SK-N-SH (cell line): ENCODE measurements around the gene SUFU. TPM values are rescaled to one million over a fixed set of nuclear protein-coding genes. Genes with fewer than 3 reads are reported as not detected.

Experiments
- CTCF ChIA-PET: fragments of 300-600, 350-600 bp; formaldehyde crosslinking; extraction: SDS; loops from one replicate; lab custom pipeline; 2021; lab: Yijun Ruan, JAX
- POLR2A ChIA-PET: fragments of 350-600 bp; sonication (Branson Sonifier 250); formaldehyde crosslinking; extraction: SDS; loops from one replicate; lab custom pipeline; 2020; ENCODE audit warnings: antibody characterized with exemption, inconsistent platforms; lab: Yijun Ruan, JAX
- DNase-seq: peaks from one replicate; pipeline ENCODE4 v3.0.0; 2012
- H2AFZ ChIP-seq: fragments of 200-600 bp; sonication (generic); 2 replicates; pipeline ENCODE4 v1.8.1; 2016; ENCODE audit warnings: antibody characterized with exemption, mild to moderate bottlenecking, low read depth
- H3F3A ChIP-seq: fragments of 200-600 bp; sonication (generic); replicated peaks from 2 replicates; pipeline ENCODE3; 2016; ENCODE audit warnings: antibody characterized with exemption, mild to moderate bottlenecking; ENCODE audit not compliant: insufficient read depth
- H3K27ac ChIP-seq, 2 experiments: fragments of 200-500 bp in 1 of 2; fragments of 200-600 bp in 1 of 2; sonication (Bioruptor generic) in 1 of 2; sonication (generic), shearing (Covaris generic) in 1 of 2; 2 replicates each; pipeline versions ENCODE4 v1.5.1 to v1.6.1; 2014 to 2016; ENCODE audit warnings: low read depth in 2 of 2, inconsistent platforms in 1 of 2, low read length in 1 of 2, mild to moderate bottlenecking in 1 of 2, mixed read lengths in 1 of 2
- H3K27me3 ChIP-seq: fragments of 200-600 bp; sonication (generic), shearing (Covaris generic); 2 replicates; pipeline ENCODE4 v1.6.1; 2016; ENCODE audit warnings: mixed run types; ENCODE audit not compliant: insufficient read depth
- H3K36me3 ChIP-seq, 2 experiments: fragments of 200-500 bp in 1 of 2; fragments of 200-600 bp in 1 of 2; sonication (Bioruptor generic) in 1 of 2; sonication (generic) in 1 of 2; replicated peaks in 1 of 2; 2 replicates each; pipeline versions ENCODE3 to v1.5.1; 2014 to 2016; ENCODE audit warnings: low read length in 1 of 2, mild to moderate bottlenecking in 1 of 2; ENCODE audit not compliant: insufficient read depth in 2 of 2, control insufficient read depth in 1 of 2
- H3K4me1 ChIP-seq, 2 experiments: fragments of 200-500 bp in 1 of 2; fragments of 200-600 bp in 1 of 2; sonication (Bioruptor generic) in 1 of 2; sonication (generic), shearing (Covaris generic) in 1 of 2; 2 replicates each; pipeline versions ENCODE4 v1.5.1 to v1.6.1; 2014 to 2016; ENCODE audit warnings: low read depth in 1 of 2, low read length in 1 of 2, mixed run types in 1 of 2; ENCODE audit not compliant: insufficient read depth in 2 of 2, control insufficient read depth in 1 of 2
- H3K4me2 ChIP-seq: fragments of 200-600 bp; sonication (generic), shearing (Covaris generic); 2 replicates; pipeline ENCODE4 v1.6.1; 2017; ENCODE audit warnings: mixed run types
- H3K4me3 ChIP-seq, 2 experiments: fragments of 200-500 bp in 1 of 2; fragments of 200-600 bp in 1 of 2; sonication (Bioruptor generic) in 1 of 2; sonication (generic), shearing (Covaris generic) in 1 of 2; 2 replicates each; pipeline versions ENCODE4 v1.5.1 to v1.8.1; 2014 to 2016; ENCODE audit warnings: low read depth in 2 of 2, inconsistent platforms in 1 of 2, low read length in 1 of 2, mild to moderate bottlenecking in 1 of 2, mixed read lengths in 1 of 2, moderate library complexity in 1 of 2
- H3K79me2 ChIP-seq: fragments of 200-600 bp; sonication (generic); 2 replicates; pipeline ENCODE4 v1.8.1; 2017; ENCODE audit warnings: mild to moderate bottlenecking; ENCODE audit not compliant: insufficient read depth
- H3K9ac ChIP-seq: fragments of 200-600 bp; sonication (generic); 2 replicates; pipeline ENCODE4 v1.6.1; 2017; ENCODE audit warnings: mixed run types
- H3K9me2 ChIP-seq: fragments of 200-600 bp; sonication (generic); 2 replicates; pipeline ENCODE4 v1.6.1; 2017; ENCODE audit warnings: mixed run types
- H3K9me3 ChIP-seq: fragments of 200-600 bp; sonication (generic); 2 replicates; pipeline ENCODE4 v1.6.1; 2017; ENCODE audit warnings: mixed run types, mild to moderate bottlenecking, moderate library complexity
- H4K20me1 ChIP-seq: fragments of 200-600 bp; sonication (generic); 2 replicates; pipeline ENCODE4 v1.6.1; 2017; ENCODE audit warnings: mild to moderate bottlenecking, mixed run types; ENCODE audit not compliant: insufficient read depth
- CTCF ChIP-seq: fragments of 200-600 bp; sonication (generic); IDR thresholded peaks from 2 replicates; pipeline ENCODE4 v1.6.1; 2017; ENCODE audit warnings: antibody characterized with exemption, mild to moderate bottlenecking, moderate library complexity
- ELF1 ChIP-seq: IDR thresholded peaks from 2 replicates; pipeline ENCODE4 v1.4.0; 2012
- EP300 ChIP-seq, 2 experiments: IDR thresholded peaks; 2 replicates each; pipeline versions ENCODE4 v1.4.0 to v1.6.1; 2012; ENCODE audit warnings: borderline replicate concordance in 1 of 2, low read depth in 1 of 2, low read length in 1 of 2
- FOXM1 ChIP-seq: IDR thresholded peaks from 2 replicates; pipeline ENCODE4 v1.4.0; 2012; ENCODE audit warnings: low read depth, mild to moderate bottlenecking
- JUND ChIP-seq: IDR thresholded peaks from 2 replicates; pipeline ENCODE4 v1.4.0; 2012
- NFIC ChIP-seq: IDR thresholded peaks from 2 replicates; pipeline ENCODE4 v1.4.0; 2012; ENCODE audit warnings: borderline replicate concordance
- RCOR1 ChIP-seq: fragments of 150-350 bp; IDR thresholded peaks from 2 replicates; pipeline ENCODE4 v1.6.1; 2017; ENCODE audit warnings: antibody characterized with exemption, low read length
- REST ChIP-seq: IDR thresholded peaks from 2 replicates; pipeline ENCODE4 v1.6.1; 2012; ENCODE audit warnings: mild to moderate bottlenecking, low read depth, low read length, moderate library complexity
- TCF12 ChIP-seq: IDR thresholded peaks from 2 replicates; pipeline ENCODE4 v1.4.0; 2012
- WGBS: methylation state at CpG from one replicate; pipeline ENCODE4 v1.1.6; 2017; ENCODE audit warnings: low lambda C conversion rate; 5-methylcytosine and 5-hydroxymethylcytosine counted together
- polyA plus RNA-seq, 3 experiments: library from polyadenylated mRNA; depleted of rRNA; stranded (reverse); fragments of >200 nt; gene quantifications; 2 replicates each; pipeline ENCODE4 v1.2.3, GENCODE V29; 2012

SUFU gene
- polyA plus RNA-seq, 1 of the 3 experiments (the other 2 are of a cell fraction): 5.7 TPM

- CTCF ChIA-PET: interaction anchor here (1.5 kb wide), 1 partner anchor 64 kb away, joined by 6 read pairs; no protein-coding TSS in a partner anchor
- Histone ChIP-seq H3K36me3 (no peaks in the 10 kb centered on the region), H3K27me3 (no peaks in the 10 kb centered on the region), H3K27ac (no peak overlapping the region), H3K4me2 (no peak overlapping the region), H4K20me1 (no peaks in the 10 kb centered on the region), H3K4me3 (no peak overlapping the region), H3K9me3 (no peaks in the 10 kb centered on the region), H3K9ac (no peak overlapping the region), H3K9me2 (no peaks in the 10 kb centered on the region), H3F3A (peaks cover 7% of the 10 kb centered on the region), H2AFZ (no peak overlapping the region), H3K79me2 (peaks cover 9% of the 10 kb centered on the region; the same call in 1 of the 2 replicates), H3K4me1 (peaks cover 2 to 10% of the 10 kb centered on the region in 2 experiments; a peak in 1 of 4 replicates)
- TF ChIP-seq FOXM1 (no peak), RCOR1 (no peak), EP300 (IDR thresholded peaks at IDR 0.05; ENCODE audit: borderline replicate concordance in 1 of 2, low read depth in 1 of 2, low read length in 1 of 2) (no peak), CTCF (no peak), REST (no peak)
- WGBS: 94% methylated on average over 12 of the region's 12 CpGs
- no peak for DNase-seq
- POLR2A ChIA-PET: interaction anchor here (1.8 kb wide), 1 partner anchor 14 kb away, joined by 6 read pairs; no protein-coding TSS in a partner anchor
These were observed 15.6 kb downstream of the SUFU start for GRCh38 chr10:102519246-102519825.

- DNase-seq: no peak
- WGBS: no CpG with 5 or more reads among the region's 1 CpG
- H3K9me3 ChIP-seq: no peaks in the 10 kb centered on the region
- H3K4me2 ChIP-seq: no peak overlapping the region
- no peaks in the 10 kb centered on the region for H3K9me2 ChIP-seq
- no peaks in the 10 kb centered on the region for H4K20me1 ChIP-seq
- H3F3A ChIP-seq: peaks cover 1% of the 10 kb centered on the region
- H3K79me2 ChIP-seq: peaks cover 9% of the 10 kb centered on the region; the same call in 1 of the 2 replicates
- no peak overlapping the region for H3K27ac ChIP-seq
- POLR2A ChIA-PET: no interaction called here
- TF ChIP-seq NFIC (no peak), ELF1 (no peak), JUND (no peak), TCF12 (no peak)
- CTCF ChIA-PET: interaction anchor here (0.9 kb wide), 1 partner anchor 19 kb away, joined by 4 read pairs; the partner anchor contains the start of gene SUFU
- H2AFZ ChIP-seq: no peak overlapping the region
- no peak overlapping the region for H3K9ac ChIP-seq
- H3K27me3 ChIP-seq: no peaks in the 10 kb centered on the region
- H3K4me3 ChIP-seq: no peak overlapping the region
- H3K36me3 ChIP-seq: no peaks in the 10 kb centered on the region
- peaks cover 2 to 4% of the 10 kb centered on the region in 2 experiments; a peak in 1 of 4 replicates for H3K4me1 ChIP-seq
These were observed 19.1 kb downstream of the SUFU start for GRCh38 chr10:102522874-102523249.
